Activated CD4-positive, CD25-positive, alpha-beta regulatory T cell treated with anti-CD3 and anti-CD28 coated beads, Interleukin-2, amount 50 U/mL, for 24 hours (primary cell): ENCODE data around the gene MAPK12.
"Not testable (repeated sequence)": the region's sequence is repeated elsewhere in the genome, so short reads cannot be mapped to it uniquely, and the experiment has no call there.

Experiments
- ATAC-seq, 2 donors: fragments of 150-1000 bp; cut with Tn5 transposase; one replicate each; pipeline ENCODE4 v1.10.0; 2021; ENCODE audit warnings: mild to moderate bottlenecking in 1 of 2, moderate library complexity in 1 of 2

Gene MAPK12

DNA sequence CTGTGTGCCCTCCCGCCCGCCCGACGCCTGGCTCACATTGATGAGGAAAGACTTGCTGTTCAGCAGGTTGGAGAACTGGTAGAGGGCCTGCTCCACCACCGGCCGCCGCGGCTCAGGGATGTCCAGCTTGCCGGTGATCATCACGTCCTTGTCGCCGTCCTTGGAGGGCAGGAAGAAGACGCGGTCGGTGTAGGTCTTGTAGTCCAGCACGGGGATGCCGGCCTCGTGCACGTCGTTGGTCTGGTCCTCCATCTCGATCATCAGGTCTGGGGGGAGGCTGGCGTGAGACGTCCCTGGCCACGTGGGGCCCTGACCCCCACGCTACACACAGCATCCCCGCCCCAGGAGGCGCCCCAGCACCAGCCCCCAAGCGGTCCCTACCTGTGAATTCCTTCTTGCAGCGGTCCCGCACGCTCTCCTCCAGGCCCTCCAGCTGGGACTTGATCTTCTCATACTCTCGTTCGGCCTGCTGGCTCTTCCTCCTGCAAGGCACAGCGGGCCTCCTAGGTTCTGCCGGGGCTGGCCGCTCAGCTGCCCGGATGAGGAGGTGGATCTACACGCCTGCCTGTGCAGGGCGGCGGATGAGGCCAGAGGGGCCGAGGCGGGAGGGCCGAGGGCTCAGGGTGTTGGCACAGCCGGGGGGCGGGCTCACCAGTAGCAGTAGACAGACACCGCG is 19.4 kb upstream of the MAPK12 start:
- no peak for ATAC-seq

DNA sequence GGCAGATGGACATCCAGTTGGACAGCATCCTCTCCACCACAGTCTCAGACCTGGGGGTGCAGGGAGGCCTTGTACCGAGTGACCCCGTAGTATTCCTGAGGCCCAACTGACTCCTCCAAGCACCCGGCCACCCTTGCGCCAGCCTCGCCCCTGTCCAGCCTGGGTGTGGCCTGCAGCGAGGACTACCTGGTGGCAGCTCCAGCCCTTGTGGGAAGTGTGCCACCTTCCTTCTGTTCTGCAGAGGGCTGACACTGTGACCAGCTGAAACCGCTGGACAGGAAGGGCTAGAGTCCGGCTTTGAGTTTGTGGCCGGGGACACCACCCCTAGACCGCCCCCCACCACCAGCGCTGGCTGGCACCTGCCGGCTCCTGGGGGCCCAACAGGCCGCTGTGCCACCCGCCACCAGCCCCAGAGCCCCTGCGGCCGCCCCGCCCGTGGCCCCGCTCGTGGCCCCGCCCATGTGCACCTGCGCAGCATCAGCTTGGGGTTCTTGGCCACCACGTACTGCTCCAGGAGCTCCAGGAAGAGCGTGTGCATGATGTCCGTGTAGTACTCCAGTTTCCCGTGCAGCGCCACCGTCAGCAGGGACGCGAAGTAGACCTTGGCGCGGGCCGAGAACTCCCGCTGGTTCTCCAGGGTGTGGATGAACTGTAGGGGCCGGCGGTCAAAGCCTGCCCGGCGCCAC is 18.7 kb upstream of the MAPK12 start:
- no peak for ATAC-seq

DNA sequence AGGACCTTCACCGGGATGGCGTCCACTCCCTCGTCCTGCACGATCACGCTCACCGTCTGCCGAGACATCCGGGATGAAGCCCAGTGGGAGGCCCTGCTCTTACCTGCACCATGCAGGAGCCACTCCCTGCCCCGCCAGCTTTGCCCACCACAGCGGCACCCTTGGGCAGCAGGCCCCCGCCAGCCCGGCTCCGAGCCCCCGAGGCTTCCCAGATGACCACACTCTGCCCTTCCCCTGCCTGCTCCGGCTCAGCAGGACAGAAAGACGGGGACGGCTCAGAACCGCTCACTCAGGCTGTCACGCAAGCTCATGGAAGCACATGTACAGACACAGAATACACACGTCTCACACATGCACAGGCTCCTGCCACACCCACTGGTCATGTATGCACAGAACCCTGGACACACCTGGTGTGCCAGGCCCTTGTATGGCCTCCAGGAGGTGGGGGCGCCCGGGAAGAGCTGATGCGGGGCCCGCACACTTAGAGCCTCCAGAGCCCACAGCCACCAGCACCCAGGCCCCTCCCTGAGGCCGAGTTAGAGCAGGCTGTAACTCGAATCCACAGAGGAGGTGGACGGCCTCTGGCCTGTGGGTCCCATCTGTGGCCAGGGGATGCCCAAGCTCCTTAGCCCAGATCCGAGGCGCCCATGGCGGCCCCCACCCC is 17.6 kb upstream of the MAPK12 start:
- ATAC-seq, result no peak

DNA sequence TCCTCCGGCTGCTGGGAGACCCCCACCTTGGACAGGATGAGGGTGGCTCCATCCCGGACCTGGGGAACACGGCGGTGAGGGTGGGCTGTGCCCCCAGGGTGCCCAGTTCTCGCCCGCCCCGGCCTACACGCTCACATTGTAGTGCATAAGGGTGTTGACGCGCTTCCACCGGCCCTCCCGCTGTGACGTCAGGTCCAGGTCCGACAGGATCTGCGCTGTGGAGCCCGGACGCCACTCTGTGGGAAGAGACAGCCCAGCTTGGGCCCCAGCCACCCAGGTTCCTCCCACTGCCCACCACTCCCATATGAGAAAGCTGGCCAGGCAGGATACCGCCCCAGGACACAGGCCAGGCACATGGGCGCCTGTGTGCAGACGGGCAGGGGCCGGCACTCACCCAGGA is 17.0 kb upstream of the MAPK12 start:
- no peak for ATAC-seq

DNA sequence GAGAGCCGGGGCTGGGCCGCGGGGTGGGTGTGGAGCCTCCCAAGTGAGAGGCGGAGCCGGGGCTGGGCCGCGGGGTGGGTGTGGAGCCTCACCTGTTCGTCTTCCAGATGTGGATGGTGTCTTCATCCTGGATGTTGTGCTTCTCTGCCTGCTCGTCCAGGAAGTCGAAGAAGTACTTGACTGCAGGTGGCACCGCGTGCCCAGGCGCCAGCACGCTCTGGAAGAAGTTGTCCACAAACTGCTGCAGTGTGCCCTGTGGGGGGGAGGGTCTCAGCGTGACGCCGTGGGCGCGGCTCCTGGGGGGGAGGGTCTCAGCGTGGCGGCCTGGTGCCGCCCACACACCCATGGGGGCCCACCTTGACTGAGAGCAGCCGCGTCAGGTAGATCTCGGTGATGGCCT is 16.3 kb upstream of the MAPK12 start:
- ATAC-seq, result no peak

DNA sequence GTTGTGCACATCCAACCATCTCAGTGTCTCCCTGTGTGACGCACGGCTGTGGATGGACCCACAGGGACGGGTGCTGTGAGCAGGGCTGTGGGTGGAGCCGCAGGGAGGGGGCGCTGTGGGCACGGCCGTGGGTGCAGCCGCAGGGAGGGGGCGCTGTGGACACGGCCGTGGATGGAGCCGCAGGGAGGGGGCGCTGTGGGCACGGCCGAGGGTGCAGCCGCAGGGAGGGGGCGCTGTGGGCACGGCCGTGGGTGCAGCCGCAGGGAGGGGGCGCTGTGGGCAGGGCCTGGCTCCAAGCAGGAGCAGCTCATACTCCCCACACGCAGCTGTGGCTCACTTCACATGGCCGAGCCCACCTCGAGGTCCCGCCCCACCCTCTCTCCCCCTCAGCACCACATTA is 14.7 kb upstream of the MAPK12 start:
- ATAC-seq, result peak; percentile 42 to 54

DNA sequence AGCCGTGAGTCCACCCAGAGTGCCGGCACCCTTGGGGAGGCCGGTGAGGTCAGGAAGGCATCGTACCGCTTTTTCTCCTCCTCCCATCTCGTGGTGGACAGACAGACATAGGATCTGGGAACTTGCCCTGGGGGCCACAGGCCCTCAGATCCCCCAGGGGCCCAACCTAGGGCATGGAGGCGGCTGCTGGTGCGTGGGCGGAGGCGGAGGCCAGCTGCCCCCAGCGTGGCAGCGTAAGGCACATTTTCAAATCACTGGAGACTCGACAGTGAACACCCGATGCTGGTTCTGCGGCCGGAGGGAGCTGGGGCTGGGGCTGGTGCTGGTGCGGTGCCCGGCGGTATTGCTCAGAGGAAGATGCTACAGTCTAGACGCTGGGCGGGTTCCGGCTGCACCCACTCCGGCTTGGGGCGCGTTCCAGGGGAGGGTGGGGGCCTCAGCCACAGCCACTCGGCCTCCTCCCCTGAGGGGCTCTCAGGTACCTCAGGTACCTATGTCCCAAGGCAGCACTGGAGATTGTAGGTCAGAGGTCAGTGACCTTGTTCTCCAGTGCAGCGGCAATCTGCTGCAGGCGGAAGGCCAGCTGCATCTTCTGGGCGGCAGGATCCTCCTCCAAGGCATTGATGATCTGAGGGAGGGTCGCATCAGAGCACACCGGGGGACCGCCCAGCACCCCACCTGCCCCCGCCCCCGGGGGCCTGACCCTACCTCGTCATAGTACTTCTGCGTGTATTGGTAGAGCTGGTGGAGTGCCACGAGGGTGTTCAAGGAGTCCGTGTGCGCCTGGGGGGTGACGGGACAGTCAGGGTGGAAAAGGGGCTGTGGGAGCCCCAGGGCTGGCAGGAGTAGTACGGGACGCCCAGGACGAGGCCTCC is 13.9 kb upstream of the MAPK12 start:
- ATAC-seq, result no peak

DNA sequence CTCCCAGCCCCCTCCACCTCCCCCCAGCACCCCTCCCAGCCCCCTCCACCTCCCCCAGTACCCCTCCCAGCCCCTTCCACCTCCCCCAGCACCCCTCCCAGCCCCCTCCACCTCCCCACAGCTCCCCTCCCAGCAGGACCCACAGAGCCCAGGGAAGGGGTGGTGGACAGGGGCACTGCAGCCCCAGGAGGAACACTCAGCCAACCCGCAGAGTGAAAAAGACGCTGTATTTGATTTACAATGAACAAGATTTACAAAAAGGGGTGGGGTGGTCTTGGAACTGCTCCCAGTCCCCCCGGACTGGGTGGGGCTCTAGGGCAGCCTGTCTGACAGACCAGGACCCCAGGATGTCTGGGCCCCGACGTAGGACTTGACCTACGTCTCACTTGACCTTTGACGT is 13.3 kb upstream of the MAPK12 start:
- no peak for ATAC-seq

DNA sequence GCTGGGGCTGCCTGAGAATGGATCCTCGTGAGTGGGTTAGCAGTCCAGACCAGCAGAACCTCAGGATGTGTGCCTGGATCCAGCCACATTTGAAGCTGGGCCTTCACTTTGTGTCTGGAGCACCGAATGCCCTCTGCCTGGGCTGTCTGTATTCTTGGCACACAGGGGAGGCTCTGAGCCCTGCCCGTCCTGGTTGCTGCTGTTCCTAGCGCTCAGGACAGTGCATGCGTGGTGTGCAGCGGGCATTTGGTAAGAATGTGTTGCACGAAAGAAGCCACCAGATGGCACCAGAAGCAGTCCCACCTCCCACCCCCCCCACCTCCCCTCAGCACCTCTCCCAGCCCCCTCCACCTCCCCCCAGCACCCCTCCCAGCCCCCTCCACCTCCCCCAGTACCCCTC is 12.8 kb upstream of the MAPK12 start:
- ATAC-seq, result no peak

DNA sequence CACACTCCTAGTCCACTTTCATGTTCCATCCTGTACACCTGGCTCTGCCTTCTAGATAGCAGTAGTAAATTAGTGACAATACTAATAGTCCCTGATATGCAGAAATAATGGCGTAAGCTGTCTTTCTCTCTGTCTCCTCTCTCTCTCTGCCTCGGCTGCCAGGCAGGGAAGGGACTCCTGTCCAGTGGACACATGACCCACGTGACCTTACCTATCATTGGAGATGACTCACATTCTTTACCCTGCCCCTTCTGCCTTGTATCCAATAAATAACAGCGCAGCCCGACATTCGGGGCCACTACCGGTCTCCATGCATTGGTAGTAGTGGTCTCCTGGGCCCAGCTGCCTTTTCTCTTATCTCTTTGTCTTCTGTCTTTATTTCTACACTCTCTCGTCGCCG is 12.3 kb upstream of the MAPK12 start:
- not testable (repeated sequence) for ATAC-seq

DNA sequence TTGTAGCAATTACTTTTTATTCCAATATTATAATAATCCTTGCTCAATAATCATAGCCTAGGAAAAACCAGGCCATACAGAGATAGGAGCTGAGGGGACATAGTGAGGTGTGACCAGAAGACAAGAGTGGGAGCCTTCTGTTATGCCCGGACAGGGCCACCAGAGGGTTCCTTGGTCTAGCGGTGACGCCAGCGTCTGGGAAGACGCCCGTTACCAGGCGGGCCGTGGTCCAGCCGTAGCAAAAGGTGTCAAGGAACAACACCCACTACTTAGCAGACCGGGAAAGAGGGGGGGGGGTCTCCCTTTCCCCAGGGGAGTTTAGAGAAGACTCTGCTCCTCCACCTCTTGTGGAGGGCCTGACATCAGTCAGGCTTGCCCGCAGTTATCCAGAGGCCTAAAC is 11.9 kb upstream of the MAPK12 start:
- not testable (repeated sequence) for ATAC-seq

DNA sequence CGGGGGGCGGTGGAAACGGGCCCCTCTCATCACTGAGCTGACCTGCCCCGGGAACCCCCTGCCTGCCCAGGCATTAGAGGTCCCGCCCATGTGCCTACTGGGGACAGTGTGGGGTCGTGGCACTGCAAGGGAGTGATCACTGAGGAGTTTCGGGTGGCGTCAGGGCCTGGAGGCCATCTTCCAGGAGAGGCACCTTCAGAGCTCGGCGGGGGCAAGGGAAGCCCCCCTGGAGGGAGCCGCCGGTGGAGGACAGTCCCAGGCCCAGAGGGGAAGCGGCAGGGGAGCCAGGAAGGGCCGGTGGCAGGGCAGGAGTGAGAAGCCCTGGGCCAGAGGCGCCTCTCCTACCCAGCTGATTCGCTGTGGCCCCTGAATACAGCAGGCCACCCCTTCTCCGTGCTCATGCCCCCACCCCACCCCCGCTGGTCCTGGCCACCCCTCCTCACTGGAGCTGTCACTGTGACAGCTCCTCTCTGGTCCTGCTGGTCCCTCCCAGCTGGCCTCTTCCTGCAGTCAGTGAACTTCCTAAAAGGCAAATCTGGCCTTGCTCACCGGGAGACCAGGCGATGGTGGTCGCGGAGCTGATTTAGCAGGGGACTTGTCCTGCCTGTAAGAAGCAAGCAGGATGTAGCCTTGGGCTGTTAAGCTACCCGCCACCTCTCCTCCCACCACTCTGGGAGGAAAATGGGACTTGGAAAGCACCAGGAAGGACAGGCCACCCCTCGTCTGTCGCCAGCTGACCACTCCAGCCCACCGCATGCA is 10.7 kb upstream of the MAPK12 start:
- ATAC-seq, result no peak

DNA sequence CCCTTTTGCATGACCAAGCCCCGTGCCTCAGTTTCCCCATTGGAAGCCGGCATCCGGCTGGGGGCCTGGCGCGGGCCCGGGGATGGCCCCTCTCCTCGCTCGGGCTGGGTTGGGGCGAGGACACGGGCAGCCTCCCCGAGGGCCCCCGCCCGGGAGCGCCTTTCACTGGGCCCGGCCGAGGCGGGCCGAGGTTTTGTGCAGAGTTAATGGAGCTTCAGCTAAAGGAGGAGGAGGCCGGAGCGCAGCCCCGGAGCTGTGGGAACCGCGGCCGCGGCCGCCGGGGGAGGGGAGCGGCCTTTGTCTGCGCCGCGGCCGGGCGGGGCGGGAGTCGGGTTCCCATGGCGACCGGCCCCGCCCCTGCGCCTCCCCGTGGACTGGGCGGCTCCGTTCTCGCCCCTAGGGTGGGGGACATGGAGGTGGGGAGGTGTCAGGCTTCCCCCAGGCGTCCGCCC is 10.1 kb upstream of the MAPK12 start:
- no peak for ATAC-seq

DNA sequence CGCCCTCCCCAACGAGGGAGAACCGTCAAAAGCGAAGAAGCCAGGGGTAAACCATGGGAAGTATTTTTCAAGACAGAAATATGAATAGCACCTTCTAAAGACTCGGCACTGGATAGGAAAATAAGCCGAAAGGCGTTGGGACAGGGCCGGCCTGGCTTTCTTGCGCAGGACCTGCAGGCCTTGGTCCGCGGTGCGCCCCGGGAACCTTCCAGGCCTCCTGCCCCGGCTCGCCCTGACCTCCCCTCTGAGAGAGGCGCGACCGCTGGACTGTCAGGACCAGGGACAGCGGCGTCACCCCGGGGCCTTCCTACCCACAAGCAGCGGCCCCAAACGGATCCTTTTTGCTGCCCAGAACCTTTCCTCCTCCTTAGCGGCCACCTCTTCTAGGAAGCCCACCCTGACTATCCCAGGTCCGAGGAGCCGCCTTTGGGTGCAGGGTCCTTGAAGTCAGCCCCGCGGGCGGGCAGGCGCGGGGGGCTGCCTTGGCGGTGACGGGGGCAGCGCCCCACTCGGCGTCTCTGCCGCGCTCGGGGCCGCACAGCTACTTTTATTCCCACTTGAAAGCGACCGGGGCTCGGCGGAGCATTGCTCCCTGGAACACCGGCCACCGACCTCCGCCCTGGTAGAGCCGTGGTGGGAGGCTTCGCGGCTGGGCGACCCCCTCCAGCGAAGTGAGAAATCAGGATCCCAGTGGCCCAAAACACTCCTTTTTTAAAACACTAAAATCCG is 9.3 kb upstream of the MAPK12 start:
- ATAC-seq, result peak; percentile 44 to 59

DNA sequence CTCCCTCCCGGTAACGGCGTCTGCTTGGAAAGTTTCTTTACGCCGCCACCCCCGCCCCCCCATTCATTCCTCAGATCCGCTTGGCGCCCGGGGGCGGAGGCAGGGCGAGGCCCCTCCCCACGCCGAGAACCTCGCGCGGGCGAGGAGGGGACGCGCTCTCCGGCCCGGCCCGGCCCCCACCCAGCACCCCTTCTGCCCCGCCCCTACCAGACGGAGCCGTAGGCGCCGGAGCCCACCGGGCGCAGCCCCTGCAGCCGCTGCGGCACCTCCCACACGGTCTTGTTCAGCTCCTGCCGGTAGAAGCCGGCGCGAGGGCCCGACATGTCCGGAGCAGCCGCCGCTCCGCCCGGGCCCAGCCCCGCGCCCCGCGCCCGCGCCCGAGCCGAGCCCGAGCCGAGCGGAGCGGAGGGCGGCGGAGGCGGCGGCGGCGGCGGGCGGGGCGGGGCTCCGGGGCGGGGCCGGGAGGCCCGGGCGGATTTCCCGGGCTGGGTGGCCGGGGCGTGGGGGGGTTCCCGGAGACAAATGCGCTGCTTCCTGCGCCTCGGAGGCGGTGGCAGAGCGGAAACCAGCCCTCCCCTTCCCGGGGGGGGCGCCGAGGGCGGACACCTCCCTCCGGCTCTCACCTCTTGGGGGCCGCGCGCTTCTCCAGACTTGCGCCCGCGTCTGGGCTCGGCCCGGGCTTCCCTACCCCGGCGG is 8.6 kb upstream of the MAPK12 start, which contains the start of gene MAPK11:
TSS of gene MAPK11 (minus strand) at position 411 of the 696 bp plus-strand sequence. CDS start at position 323, 88 bp downstream.
- peak; percentile 58 for ATAC-seq

DNA sequence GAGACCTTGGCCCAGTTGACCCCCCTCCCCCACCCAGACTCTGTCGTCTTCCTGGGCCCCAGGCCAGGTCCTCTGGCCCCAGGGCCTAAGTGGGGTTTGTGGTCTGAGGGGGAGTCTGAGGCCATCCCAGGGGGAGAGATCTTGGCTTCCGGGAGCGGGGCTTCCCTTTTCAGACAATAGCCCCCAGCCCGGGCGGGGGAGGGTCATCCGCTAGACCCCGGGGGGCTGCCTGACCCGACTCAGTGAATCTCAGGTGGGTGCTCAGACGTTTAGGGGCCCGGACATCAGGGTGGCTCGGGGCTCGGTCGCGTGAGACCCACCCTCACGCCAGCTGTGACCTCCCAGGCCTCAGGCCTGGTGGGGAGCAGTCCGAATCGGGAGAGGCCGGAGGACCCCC is 8.1 kb upstream of the MAPK12 start:
- ATAC-seq, result no peak

DNA sequence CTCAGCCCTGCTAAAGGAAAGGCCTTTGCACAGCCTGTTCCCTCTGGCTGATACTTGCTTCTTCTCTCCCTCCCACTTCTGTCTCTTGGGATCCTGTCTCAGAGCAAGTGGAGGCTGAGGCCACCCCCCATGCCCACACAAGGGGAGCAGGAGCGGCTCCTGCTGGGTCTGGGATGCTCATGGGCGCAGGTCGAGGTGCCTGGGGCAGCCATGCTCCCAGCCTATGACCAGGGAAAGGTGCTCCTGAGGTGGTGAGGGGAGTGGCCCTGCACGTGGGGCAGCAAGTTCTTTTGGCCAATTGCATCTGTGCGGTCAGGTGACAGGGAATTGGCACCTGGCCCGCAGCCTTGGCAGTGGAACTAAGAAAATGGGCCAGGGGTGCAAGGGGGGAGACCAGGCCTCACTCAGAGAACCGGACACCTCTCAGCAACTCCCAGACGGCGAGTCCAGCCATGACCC is 7.2 kb upstream of the MAPK12 start:
- ATAC-seq, result no peak

DNA sequence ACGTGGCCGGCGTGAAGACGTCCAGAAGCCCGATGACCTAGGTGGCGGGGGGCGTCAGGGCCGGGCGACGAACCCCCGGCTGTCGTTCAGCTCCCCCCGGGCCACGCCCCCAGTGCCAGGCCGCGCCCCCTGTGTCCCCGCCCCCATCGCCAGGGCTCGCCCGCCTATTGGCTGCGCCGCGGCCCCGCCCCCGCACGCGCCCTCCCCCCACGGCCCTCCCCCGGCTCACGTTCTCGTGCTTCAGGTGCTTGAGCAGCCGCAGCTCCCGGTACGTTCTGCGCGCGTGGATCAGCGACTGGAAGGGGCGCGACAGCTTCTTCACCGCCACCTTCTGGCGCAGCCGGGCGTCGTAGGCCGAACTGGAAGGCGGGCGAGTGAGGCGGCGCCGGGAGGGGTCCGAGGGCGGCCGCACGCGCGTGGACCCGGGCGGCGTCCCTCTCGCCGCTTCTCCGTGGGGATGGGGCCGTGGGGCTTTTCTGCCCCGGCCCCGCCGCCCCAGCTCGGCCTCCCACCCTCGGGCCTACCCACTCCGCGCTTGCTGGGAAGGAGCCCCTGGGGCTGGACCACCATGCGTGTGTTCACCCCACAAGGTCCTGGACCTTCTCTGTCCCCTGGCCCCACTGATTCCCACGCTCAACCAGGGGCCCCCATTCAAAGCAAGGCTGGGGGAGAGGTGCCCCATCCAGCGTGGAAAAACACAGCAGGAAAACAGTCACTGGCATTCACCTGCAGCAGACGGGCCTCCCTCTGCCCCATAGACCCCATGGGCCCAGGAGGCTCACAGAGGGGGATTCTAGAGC is 6.3 kb upstream of the MAPK12 start:
- peak; percentile 8 to 10 for ATAC-seq

DNA sequence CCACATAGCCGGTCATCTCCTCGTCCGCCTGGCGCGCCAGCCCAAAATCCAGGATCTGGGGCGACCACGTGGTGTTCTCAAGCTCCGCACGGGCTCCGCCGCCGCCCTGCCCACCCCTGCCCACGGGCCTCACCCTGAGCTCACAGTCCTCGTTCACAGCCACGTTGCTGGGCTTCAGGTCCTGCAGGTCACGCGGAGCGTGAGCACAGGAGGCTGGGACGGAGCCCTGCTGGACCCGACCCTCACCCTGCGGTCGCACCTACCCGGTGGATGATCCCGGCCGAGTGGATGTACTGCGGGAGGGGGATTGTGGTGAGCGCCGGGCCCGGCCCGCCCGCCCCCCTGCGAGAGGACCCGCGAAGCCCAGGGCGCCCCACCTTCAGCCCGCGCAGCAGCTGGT is 5.5 kb upstream of the MAPK12 start:
- ATAC-seq, result no peak
